OCI-LY1 (cell line): ENCODE results near the gene NFIB.

Source experiments
- H2AFZ ChIP-seq: fragments of 200-600 bp; sonication (generic), shearing (Covaris generic); 2 replicates; pipeline ENCODE4 v1.6.0; 2014; ENCODE audit warnings: antibody characterized with exemption, mild to moderate bottlenecking, low read length
- H3F3A ChIP-seq: fragments of 200-600 bp; sonication (generic), shearing (Covaris generic); 2 replicates; pipeline ENCODE4 v1.6.0; 2014; ENCODE audit warnings: mild to moderate bottlenecking, antibody characterized with exemption, low read length, moderate library complexity; ENCODE audit not compliant: insufficient read depth
- H3K27ac ChIP-seq: fragments of 200-600 bp; sonication (generic); 2 replicates; pipeline ENCODE4 v1.5.1; 2014; ENCODE audit warnings: low read length, mixed run types, mild to moderate bottlenecking, low read depth; ENCODE audit not compliant: poor library complexity, severe bottlenecking
- H3K27me3 ChIP-seq: fragments of 200-600 bp; sonication (generic); 2 replicates; pipeline ENCODE4 v1.6.0; 2014; ENCODE audit warnings: antibody characterized with exemption, mild to moderate bottlenecking, low read length, moderate library complexity; ENCODE audit not compliant: insufficient read depth
- H3K36me3 ChIP-seq: fragments of 200-600 bp; sonication (generic); 2 replicates; pipeline ENCODE4 v1.6.1; 2014; ENCODE audit warnings: mild to moderate bottlenecking, antibody characterized with exemption, low read length, moderate library complexity, mixed read lengths; ENCODE audit not compliant: insufficient read depth
- H3K4me1 ChIP-seq: fragments of 200-600 bp; sonication (generic); 2 replicates; pipeline ENCODE4 v1.5.1; 2014; ENCODE audit warnings: mild to moderate bottlenecking, low read length, moderate library complexity; ENCODE audit not compliant: insufficient read depth, severe bottlenecking
- H3K4me2 ChIP-seq: fragments of 200-600 bp; sonication (generic), shearing (Covaris generic); 2 replicates; pipeline ENCODE4 v1.6.1; 2014; ENCODE audit warnings: low read length
- H3K4me3 ChIP-seq: fragments of 200-600 bp; sonication (generic); 2 replicates; pipeline ENCODE4 v1.5.1; 2014; ENCODE audit warnings: low read length, low read depth, mild to moderate bottlenecking, mixed read lengths; ENCODE audit not compliant: poor library complexity, severe bottlenecking
- H3K79me2 ChIP-seq: fragments of 200-600 bp; shearing (Covaris generic); 2 replicates; pipeline ENCODE4 v1.6.1; 2016; ENCODE audit warnings: mixed run types, low read length, mixed read lengths; ENCODE audit not compliant: insufficient read depth
- H3K9ac ChIP-seq: fragments of 200-600 bp; sonication (generic), shearing (Covaris generic); 2 replicates; pipeline ENCODE4 v1.6.1; 2014; ENCODE audit warnings: mild to moderate bottlenecking, low read length, mixed read lengths
- H3K9me2 ChIP-seq: fragments of 200-600 bp; sonication (generic), shearing (Covaris generic); 2 replicates; pipeline ENCODE4 v1.6.1; 2014; ENCODE audit warnings: low read depth, mild to moderate bottlenecking, low read length, mixed read lengths
- H3K9me3 ChIP-seq: fragments of 200-600 bp; shearing (Covaris generic); 2 replicates; pipeline ENCODE4 v1.6.1; 2014; ENCODE audit warnings: low read length, mixed read lengths
- H4K20me1 ChIP-seq: fragments of 200-600 bp; sonication (generic), shearing (Covaris generic); 2 replicates; pipeline ENCODE4 v1.6.0; 2016; ENCODE audit warnings: mild to moderate bottlenecking, low read length; ENCODE audit not compliant: insufficient read depth
- CTCF ChIP-seq: fragments of 200-600 bp; sonication (generic), shearing (Covaris generic); IDR thresholded peaks from 2 replicates; pipeline ENCODE4 v1.5.1; 2017; ENCODE audit warnings: mild to moderate bottlenecking, antibody characterized with exemption, low read length, moderate library complexity, mixed read lengths
- EZH2 ChIP-seq: fragments of 200-600 bp; sonication (generic), shearing (Covaris generic); IDR thresholded peaks from 2 replicates; pipeline ENCODE4 v1.8.0; 2017; ENCODE audit warnings: borderline replicate concordance, mixed run types, mild to moderate bottlenecking, antibody characterized with exemption, low read length, moderate library complexity, mixed read lengths

NFIB gene

GRCh38 chr9:14080959-14081542 is 232.9 kb downstream of the NFIB start:
- Histone ChIP-seq H3K27ac (no peak overlapping the region), H3K79me2 (no peaks in the 10 kb centered on the region), H2AFZ (no peak overlapping the region), H3K4me1 (no peaks in the 10 kb centered on the region), H3K9me2 (no peaks in the 10 kb centered on the region), H3F3A (no peaks in the 10 kb centered on the region), H3K9ac (no peak overlapping the region), H3K4me3 (no peak overlapping the region), H3K36me3 (no peaks in the 10 kb centered on the region), H3K27me3 (no peaks in the 10 kb centered on the region), H4K20me1 (no peaks in the 10 kb centered on the region), H3K4me2 (no peak overlapping the region), H3K9me3 (no peaks in the 10 kb centered on the region)
- TF ChIP-seq EZH2 (no peak), CTCF (no peak)

GRCh38 chr9:14079440-14079839 is 234.5 kb downstream of the NFIB start:
- no peaks in the 10 kb centered on the region for H3K4me1 ChIP-seq

GRCh38 chr9:14077672-14078071 is 236.3 kb downstream of the NFIB start:
- no peak overlapping the region for H3K9ac ChIP-seq
- no peaks in the 10 kb centered on the region for H3K27me3 ChIP-seq
- H3K9me2 ChIP-seq = no peaks in the 10 kb centered on the region
- H3K9me3 ChIP-seq = no peaks in the 10 kb centered on the region
- H2AFZ ChIP-seq = no peak overlapping the region
- H4K20me1 ChIP-seq = no peaks in the 10 kb centered on the region
- H3K4me2 ChIP-seq = no peak overlapping the region
- no peaks in the 10 kb centered on the region for H3K4me1 ChIP-seq
- H3K79me2 ChIP-seq = no peaks in the 10 kb centered on the region
- H3F3A ChIP-seq = no peaks in the 10 kb centered on the region
- TF ChIP-seq EZH2 (no peak), CTCF (no peak)
- H3K36me3 ChIP-seq = no peaks in the 10 kb centered on the region
- no peak overlapping the region for H3K4me3 ChIP-seq
- no peak overlapping the region for H3K27ac ChIP-seq

More at GRCh38 chr9:14079440-14079839, 234.5 kb downstream of the NFIB start:
- no peaks in the 10 kb centered on the region for H3K27me3 ChIP-seq
- TF ChIP-seq CTCF = no peak
- TF ChIP-seq EZH2 = no peak
- no peaks in the 10 kb centered on the region for H3F3A ChIP-seq
- H3K27ac ChIP-seq = no peak overlapping the region
- H3K9me2 ChIP-seq = no peaks in the 10 kb centered on the region
- H4K20me1 ChIP-seq = no peaks in the 10 kb centered on the region
- no peaks in the 10 kb centered on the region for H3K9me3 ChIP-seq
- H3K4me2 ChIP-seq = no peak overlapping the region
- H3K79me2 ChIP-seq = no peaks in the 10 kb centered on the region
- H2AFZ ChIP-seq = no peak overlapping the region
- H3K4me3 ChIP-seq = no peak overlapping the region
- no peak overlapping the region for H3K9ac ChIP-seq
- H3K36me3 ChIP-seq = no peaks in the 10 kb centered on the region
